ENCODE data around the gene ARHGAP26.

Gene ARHGAP26

DNA sequence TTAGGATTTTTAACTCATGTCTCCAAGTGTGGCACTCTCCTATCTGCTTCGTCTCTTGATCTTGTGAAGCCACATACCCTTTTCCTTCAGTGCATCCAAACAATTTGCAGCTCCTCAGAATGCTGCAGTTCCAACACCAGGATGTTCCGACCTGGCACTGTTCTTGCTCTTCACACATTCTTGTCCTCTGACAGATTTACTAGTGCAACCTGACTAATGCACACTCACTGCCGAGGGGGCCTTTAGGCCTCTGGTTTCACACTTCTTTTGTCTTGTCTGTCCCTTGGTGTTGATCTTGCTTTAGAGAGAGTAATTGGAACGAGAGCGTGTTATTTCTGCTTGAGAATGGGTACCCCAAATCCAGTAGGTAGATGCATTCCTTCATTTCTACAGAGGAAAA, 15.0 kb downstream of the ARHGAP26 start:
- Histone ChIP-seq H3K4me1 (ENCODE audit: insufficient read depth, low read length) (peaks cover 34% of the 10 kb centered on the region), H3K36me3 (ENCODE audit: insufficient read depth, low read length) (no peaks in the 10 kb centered on the region), H3K9ac (ENCODE audit: low read depth, low read length) (no peak overlapping the region), H3K9me3 (ENCODE audit: control insufficient read depth, insufficient read depth, low read length) (no peaks in the 10 kb centered on the region)

DNA sequence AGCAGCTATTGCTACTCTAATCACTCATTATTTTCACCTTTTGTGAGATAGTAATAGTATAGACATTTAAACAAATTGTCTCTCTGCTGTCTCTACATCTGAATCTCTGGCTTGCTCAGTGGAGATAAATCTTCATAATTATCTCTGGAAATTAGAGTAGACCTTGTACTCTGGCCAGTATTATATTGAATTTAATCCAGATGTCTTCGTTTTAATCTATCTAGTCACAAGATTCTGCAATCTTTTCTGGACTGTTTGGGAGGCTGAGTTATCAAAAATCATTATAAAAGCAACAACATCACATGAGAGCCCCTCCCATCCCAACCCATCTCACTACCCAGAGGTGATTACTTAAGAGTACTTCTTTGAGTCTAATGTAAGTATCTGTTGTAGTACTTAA, 19.0 kb downstream of the ARHGAP26 start:
- no peak overlapping the region for H3K9ac ChIP-seq (ENCODE audit: low read depth, low read length)
- H3K36me3 ChIP-seq (ENCODE audit: insufficient read depth, low read length) = no peaks in the 10 kb centered on the region
- H3K9me3 ChIP-seq (ENCODE audit: control insufficient read depth, insufficient read depth, low read length) = no peaks in the 10 kb centered on the region
- H3K4me1 ChIP-seq (ENCODE audit: insufficient read depth, low read length) = peaks cover 3% of the 10 kb centered on the region

DNA sequence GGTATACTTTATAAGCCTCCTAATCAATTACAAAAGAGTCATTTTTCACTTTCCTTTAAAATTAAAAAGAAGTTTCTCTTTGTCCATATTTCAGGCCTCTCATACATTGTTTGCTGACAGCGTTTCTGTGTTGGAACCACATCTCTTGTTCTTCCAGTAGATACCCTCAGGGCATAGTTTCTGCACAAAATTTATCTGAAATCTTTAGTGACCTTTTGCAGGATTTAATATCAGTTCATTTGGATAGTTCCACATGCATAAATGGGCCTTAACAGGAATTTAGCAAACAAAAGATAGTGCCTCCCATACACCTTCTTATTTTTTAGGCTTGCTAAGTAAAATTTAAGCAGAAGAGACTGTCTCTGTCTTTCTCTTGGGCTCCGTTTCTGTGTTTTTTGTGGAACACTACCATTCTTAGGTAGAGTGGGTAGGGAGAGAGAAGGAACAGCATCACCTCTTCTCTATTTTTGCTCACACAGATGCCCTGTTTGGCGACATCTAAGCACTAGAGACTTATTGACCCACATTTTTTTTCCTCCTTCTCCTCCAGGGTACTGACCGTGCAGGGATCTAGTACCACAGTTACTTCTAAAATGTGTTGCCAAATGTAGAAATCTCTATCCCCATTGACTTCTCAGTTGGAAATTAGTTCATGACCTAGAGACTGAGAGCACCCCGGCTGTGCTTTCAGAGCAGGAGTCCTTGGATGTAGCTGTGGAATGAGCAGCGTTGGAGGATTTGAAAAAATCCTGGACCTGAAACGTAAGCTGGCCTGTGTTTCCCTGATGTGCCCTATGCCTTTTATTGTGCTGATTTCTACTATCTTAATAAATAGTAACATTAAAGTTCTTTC, 22.1 kb downstream of the ARHGAP26 start:
- no peaks in the 10 kb centered on the region for H3K36me3 ChIP-seq (ENCODE audit: insufficient read depth, low read length)
- H3K9ac ChIP-seq (ENCODE audit: low read depth, low read length) = no peak overlapping the region
- no peaks in the 10 kb centered on the region for H3K9me3 ChIP-seq (ENCODE audit: control insufficient read depth, insufficient read depth, low read length)
- H3K4me1 ChIP-seq (ENCODE audit: insufficient read depth, low read length) = peaks cover 3% of the 10 kb centered on the region; the same call in 1 of the 2 replicates

DNA sequence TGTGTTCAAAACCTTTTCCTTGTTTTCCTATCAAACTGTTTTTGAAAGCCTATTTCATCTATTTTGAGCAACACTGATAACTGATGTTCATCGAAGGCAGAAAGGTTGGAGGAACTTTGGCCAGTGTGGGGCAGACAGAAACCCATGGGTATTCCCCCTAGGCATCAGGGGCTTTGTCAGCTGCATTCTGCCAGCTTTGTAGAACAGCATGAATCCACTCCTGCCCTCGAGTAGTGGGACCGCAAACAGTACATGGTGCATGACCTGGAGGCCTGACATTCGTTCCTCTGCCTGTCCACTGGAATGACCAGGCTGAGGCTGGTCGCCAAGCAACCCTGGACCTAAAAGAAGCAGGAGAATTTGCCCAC, 22.7 kb downstream of the ARHGAP26 start:
- H3K9me3 ChIP-seq (ENCODE audit: control insufficient read depth, insufficient read depth, low read length) = no peaks in the 10 kb centered on the region
- H3K36me3 ChIP-seq (ENCODE audit: insufficient read depth, low read length) = no peaks in the 10 kb centered on the region

DNA sequence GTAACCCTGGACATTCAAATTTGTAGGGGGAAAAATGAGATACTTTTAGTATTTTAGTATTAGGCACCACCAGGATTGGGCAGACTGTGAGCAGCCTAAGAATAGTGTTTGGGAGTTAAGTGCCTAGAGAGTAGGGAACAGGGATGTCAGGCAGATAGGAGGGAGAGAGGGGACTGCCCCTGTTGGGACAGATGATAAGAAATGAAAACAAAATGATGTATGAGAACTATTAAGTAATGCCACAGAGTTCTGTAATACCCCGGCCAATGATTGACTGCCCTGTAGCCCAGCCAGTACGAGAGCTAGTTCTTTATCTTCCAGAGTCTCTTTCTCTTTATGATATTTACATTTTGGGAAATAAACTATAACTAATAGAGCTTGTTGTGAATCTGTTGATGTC, 24.4 kb downstream of the ARHGAP26 start:
- H3K9me3 ChIP-seq (ENCODE audit: control insufficient read depth, insufficient read depth, low read length) = no peaks in the 10 kb centered on the region
- no peaks in the 10 kb centered on the region for H3K36me3 ChIP-seq (ENCODE audit: insufficient read depth, low read length)
- H3K9ac ChIP-seq (ENCODE audit: low read depth, low read length) = no peak overlapping the region
- H3K4me1 ChIP-seq (ENCODE audit: insufficient read depth, low read length) = peaks cover 9% of the 10 kb centered on the region; the same call in 1 of the 2 replicates

More for the DNA sequence above, 22.7 kb downstream of the ARHGAP26 start:
- peaks cover 9% of the 10 kb centered on the region; the same call in 1 of the 2 replicates for H3K4me1 ChIP-seq (ENCODE audit: insufficient read depth, low read length)
- no peak overlapping the region for H3K9ac ChIP-seq (ENCODE audit: low read depth, low read length)

DNA sequence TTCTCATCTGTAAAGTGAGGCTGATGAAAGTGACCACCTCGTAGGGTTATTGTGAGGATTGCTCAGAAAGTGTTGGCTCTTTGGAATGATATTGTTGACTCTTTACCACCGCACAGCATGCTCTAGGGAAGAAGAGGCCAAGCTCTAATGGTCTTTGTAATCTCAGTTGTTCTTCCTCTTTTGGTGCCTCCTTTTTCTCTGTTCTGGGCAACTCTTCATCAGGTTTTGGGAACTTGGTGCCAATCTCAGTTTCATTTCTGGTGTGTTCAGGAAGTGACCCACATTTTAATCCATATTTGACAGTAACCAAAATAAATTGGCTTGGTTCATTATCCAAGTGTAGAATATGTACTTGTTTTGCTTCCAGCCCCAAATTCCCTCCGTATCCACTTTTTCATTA, 25.1 kb downstream of the ARHGAP26 start:
- H3K9ac ChIP-seq (ENCODE audit: low read depth, low read length) = no peak overlapping the region
- no peaks in the 10 kb centered on the region for H3K9me3 ChIP-seq (ENCODE audit: control insufficient read depth, insufficient read depth, low read length)
- H3K4me1 ChIP-seq (ENCODE audit: insufficient read depth, low read length) = peaks cover 13% of the 10 kb centered on the region; the same call in 1 of the 2 replicates
- no peaks in the 10 kb centered on the region for H3K36me3 ChIP-seq (ENCODE audit: insufficient read depth, low read length)

DNA sequence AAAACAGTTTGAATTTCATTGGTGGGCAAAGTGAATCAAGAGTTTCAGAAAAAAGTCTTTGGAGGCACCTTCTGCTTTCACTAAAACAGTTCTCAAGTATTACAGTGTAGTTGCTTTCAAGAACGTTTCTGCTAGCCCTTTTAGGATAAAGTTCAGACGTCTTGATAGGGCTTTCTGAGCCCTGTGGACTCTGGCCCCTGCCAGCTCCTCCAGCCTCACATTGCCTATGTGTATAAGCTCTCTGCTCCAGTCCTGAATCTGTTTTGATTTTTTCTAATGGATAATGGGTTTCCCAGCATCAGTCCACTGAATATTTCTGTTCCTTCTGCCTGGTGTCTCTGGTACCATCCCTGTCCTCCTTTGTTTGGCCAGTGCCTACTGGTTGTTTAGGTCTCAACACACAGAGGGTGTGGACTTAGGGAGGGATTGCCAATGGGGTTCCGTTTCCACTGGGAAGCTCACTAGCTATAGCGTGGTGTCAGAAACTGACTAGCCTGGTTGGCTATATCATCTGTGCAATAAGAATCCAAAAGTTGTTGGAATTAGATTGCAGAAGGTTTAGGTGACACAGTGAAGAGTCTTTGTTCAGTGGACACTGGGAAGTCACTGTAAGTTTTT, 26.4 kb downstream of the ARHGAP26 start:
- Histone ChIP-seq H3K36me3 (ENCODE audit: insufficient read depth, low read length) (no peaks in the 10 kb centered on the region), H3K9ac (ENCODE audit: low read depth, low read length) (no peak overlapping the region), H3K4me1 (ENCODE audit: insufficient read depth, low read length) (peaks cover 13% of the 10 kb centered on the region; the same call in 1 of the 2 replicates), H3K9me3 (ENCODE audit: control insufficient read depth, insufficient read depth, low read length) (no peaks in the 10 kb centered on the region)

DNA sequence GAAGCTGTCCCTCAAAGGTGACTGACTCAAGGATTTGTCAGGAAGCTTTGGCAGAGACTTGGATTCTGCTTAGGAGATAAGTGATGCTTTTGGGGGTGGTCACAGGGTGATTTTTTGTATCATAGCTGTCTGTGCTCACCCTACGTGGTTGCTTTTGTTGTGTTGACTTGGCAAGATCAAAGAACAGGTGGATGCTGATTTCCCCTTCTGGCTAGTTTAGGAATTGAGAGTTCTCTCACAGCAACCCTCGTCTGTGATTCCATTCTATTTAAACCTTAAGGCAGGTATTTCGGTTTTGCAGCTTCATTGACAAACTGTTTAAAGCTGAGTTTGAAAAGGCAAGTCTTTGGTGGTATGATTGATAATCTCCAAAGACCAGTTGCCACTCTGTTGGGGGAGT, 27.2 kb downstream of the ARHGAP26 start:
- Histone ChIP-seq H3K36me3 (ENCODE audit: insufficient read depth, low read length) (no peaks in the 10 kb centered on the region), H3K4me1 (ENCODE audit: insufficient read depth, low read length) (peaks cover 13% of the 10 kb centered on the region; the same call in 1 of the 2 replicates), H3K9ac (ENCODE audit: low read depth, low read length) (no peak overlapping the region), H3K9me3 (ENCODE audit: control insufficient read depth, insufficient read depth, low read length) (no peaks in the 10 kb centered on the region)

DNA sequence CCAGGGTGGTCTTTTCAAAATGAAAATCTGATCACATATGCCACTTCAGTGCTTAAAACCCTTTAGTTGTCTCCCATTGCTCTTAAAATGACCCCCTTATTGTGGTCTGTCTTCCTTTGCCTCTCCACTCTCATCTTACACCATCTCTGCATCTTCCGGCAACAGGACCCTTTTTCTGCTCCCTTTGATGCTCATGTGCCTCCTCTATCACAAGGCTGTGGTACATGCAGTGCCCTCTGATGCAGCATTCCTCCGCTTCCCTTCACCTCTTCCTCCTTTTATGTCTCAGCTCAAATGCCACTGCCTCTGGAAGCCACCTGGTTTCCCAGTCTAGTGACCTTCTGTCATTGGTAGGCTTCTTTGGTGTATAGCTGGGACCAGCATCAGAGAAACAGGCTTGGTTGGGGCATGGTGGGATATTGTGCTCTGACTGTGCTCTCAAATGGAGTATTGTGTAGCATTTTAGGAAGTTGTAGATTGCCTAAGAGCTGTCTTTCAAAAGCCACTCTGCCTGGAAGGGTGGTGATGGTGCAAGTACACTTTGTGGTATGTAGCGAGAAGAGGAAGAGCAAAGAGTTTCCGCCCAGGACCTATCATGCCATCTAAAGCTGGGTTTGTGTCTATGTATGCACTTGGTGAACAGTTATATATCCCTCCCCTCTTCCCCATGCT, 28.1 kb downstream of the ARHGAP26 start:
- Histone ChIP-seq H3K4me1 (ENCODE audit: insufficient read depth, low read length) (peaks cover 13% of the 10 kb centered on the region; the same call in 1 of the 2 replicates), H3K9ac (ENCODE audit: low read depth, low read length) (no peak overlapping the region), H3K9me3 (ENCODE audit: control insufficient read depth, insufficient read depth, low read length) (no peaks in the 10 kb centered on the region), H3K36me3 (ENCODE audit: insufficient read depth, low read length) (no peaks in the 10 kb centered on the region)

DNA sequence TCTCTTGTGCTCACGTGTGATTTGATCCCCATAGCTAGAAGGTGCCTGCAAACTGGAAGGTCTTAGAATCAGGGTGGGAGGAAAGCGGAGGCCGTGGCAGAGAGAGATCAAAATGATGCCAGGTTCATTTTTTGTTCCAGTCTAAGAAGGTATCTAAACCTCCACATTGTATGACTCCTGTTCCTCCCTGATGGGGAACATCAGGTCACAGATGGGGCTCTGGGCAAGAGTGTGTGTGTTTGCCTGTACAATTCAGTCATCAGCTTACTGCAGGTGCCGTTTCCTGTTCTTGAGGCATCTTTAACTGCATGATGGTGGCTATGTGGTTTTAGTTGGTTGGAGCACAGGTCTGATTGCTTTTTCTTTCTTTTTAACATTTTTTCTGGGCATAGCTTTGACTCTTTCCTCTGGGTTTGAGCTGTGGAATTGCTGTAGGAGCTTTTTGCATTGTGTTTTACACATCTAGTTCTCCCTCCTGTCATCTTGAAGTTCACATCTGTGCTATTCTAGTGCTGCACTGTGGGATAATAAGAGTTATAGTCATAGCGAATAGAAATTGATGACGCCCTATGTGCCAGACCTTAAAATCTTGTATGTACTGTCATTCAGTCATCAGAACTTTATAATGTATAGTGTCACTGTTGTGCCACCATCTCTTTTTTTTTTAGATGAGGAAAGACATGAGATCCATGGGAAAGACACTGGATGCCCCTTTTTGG, 30.8 kb downstream of the ARHGAP26 start:
- Histone ChIP-seq H3K9ac (ENCODE audit: low read depth, low read length) (no peak overlapping the region), H3K9me3 (ENCODE audit: control insufficient read depth, insufficient read depth, low read length) (no peaks in the 10 kb centered on the region), H3K36me3 (ENCODE audit: insufficient read depth, low read length) (no peaks in the 10 kb centered on the region), H3K4me1 (ENCODE audit: insufficient read depth, low read length) (peaks cover 13% of the 10 kb centered on the region; the same call in 1 of the 2 replicates)

DNA sequence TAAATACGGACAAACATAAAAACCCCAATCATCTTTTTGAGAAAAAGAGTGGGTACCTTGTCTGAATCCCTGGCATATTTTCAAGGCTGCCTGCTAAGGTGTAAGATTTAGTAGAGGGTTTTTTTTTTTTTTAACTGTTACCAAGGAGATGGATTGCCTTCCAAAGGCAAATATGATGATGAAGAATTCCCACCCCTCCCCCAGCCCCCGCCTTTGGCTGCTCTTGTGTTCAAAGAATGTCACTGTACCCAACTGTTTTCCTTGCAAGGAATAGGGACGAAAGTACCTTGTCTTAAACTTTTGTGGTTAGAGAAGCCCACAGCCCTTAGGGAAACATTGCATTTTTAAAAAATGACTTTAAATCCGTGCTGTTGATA, 31.3 kb downstream of the ARHGAP26 start:
- H3K9me3 ChIP-seq (ENCODE audit: control insufficient read depth, insufficient read depth, low read length) = no peaks in the 10 kb centered on the region
- H3K9ac ChIP-seq (ENCODE audit: low read depth, low read length) = no peak overlapping the region
- no peaks in the 10 kb centered on the region for H3K36me3 ChIP-seq (ENCODE audit: insufficient read depth, low read length)
- peaks cover 14% of the 10 kb centered on the region; the same call in 1 of the 2 replicates for H3K4me1 ChIP-seq (ENCODE audit: insufficient read depth, low read length)

DNA sequence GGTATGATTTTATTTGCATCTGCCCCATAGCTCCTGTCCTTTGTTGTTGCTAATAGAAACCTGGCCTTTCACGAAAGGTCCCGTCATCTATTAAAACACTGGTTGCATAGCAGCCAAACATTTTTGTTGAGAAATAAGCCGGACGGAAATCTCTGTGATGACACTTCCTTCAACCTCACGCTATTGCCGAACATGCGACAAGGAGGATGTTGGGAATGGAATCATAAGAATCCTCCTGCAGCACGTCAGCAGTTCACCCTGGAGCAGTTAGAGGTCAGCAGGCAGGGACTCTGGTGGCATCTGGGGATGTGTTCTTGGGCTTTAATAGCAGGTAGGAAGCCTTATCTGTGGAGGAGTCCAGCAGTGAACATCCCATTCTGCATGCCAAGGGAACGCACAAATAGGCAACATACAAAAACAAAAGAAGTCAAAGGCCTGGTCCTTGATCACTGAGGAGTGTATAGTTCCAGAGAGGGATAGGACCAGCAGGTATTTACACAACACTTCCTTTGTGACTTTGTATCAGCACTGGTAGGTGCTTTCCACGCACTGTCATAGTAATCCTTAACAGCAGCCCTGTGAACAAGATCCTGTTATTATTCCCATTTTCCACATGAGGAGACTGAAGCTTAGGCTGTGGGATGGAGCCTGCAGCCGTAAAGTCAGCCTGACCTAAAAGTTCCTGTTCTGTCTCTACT, 33.4 kb downstream of the ARHGAP26 start:
- no peaks in the 10 kb centered on the region for H3K9me3 ChIP-seq (ENCODE audit: control insufficient read depth, insufficient read depth, low read length)
- no peak overlapping the region for H3K9ac ChIP-seq (ENCODE audit: low read depth, low read length)
- H3K36me3 ChIP-seq (ENCODE audit: insufficient read depth, low read length) = no peaks in the 10 kb centered on the region
- H3K4me1 ChIP-seq (ENCODE audit: insufficient read depth, low read length) = peaks cover 16% of the 10 kb centered on the region; the same call in 1 of the 2 replicates

DNA sequence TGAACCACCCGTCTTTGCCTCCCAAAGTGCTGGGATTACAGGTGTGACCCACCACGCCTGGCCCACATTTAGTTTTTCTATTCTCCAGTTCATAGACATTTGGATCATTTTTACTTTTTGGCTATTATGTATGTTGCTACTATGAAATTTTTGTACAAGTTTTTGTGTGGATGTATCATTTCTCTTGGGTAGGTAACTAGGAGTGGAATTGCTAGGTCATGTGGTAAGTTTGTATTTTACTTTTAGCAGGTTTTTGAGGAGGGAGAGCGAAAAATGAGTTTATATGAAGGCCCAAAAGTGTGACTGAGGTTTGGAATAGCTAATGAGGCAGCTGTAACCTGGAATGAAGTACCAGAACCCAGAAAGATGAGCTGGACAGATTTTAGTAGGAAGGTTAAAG, 35.2 kb downstream of the ARHGAP26 start:
- H3K4me1 ChIP-seq (ENCODE audit: insufficient read depth, low read length) = peaks cover 11% of the 10 kb centered on the region; the same call in 1 of the 2 replicates
- no peaks in the 10 kb centered on the region for H3K36me3 ChIP-seq (ENCODE audit: insufficient read depth, low read length)
- no peaks in the 10 kb centered on the region for H3K9me3 ChIP-seq (ENCODE audit: control insufficient read depth, insufficient read depth, low read length)
- H3K9ac ChIP-seq (ENCODE audit: low read depth, low read length) = no peak overlapping the region
